NCI-H2081 treated with DMSO at 0.1 percent for 48 hours (cell line): ENCODE data around the gene APBB2.

Source experiments
- DNase-seq: peaks from one replicate; lab custom pipeline; 2025; lab: John Stamatoyannopoulos, UW

The APBB2 gene

DNA sequence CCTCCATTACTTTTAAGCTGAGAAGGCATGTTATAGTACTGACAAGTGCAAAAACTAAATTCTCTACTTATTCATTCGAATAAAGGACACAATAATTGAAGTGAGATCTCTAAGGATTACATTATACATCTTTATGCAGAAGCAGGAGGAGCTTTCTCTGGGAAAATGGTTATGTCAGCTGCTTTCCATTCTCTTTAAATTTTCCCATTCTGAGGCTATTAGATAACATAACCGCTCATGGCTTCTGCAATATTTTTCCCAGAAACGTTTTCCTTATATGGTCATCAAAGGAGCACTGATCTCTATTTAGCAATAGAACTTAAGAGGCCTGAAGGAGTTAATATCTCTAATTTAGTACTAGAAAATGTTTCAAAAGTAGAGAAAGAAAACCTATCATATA, 243.0 kb downstream of the APBB2 start:
- no peak for DNase-seq

DNA sequence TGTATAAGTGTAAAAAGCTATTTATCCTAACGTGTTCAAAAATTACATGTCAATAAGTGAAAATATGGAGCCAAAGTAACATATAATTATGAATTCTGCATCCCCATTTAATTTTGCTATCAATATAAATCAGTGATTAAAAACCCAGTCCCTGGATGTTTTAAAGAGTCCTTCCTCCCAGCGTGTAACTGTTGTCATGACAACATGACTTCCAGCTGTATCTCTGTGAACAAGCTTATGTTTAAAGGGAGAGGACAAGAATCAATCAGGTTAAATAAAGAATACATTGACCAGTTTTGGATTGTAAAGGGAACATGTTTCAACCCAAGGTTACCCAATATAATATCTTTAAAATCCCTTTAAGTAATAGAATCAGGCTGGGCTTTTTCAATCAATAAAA, 244.8 kb downstream of the APBB2 start:
- DNase-seq, result no peak

DNA sequence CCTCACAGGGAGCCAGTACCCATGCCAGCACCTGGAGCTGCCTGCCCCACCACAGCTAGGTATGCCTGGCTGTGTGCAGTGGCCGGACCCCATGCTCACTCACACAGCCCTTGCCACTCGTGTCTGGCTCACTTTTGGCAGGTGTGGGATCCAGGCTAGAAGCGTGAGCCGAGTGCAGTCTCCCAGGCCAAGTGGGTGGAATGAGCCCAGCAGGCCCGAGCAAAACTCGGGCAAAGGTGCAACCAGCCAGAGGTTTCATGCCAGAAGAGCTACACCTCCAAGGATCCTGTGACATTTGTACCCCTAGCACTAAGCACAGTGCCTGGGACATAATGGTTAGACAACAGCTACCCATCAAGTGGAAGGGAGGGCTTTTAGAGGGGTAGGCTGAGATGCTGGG, 246.8 kb downstream of the APBB2 start:
- no peak for DNase-seq

DNA sequence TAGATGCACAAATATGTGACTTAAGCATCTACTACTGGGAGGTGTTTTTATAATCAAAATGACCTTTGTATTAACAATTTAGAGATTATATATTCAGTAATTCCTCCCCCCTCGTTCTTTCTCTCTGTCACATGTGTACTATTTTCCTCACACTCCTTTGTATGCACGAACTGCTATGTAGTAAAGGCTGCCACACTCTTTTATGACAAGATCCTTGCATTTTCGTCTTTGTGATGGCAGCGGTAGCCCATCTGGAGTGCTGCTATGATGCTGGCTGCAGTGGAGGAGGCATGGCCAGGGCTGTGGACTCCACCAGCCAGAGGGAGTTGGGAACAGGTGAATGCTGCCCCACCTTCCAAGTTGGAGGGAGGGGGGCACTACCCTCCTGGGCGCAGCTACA, 248.3 kb downstream of the APBB2 start:
- DNase-seq, result no peak

DNA sequence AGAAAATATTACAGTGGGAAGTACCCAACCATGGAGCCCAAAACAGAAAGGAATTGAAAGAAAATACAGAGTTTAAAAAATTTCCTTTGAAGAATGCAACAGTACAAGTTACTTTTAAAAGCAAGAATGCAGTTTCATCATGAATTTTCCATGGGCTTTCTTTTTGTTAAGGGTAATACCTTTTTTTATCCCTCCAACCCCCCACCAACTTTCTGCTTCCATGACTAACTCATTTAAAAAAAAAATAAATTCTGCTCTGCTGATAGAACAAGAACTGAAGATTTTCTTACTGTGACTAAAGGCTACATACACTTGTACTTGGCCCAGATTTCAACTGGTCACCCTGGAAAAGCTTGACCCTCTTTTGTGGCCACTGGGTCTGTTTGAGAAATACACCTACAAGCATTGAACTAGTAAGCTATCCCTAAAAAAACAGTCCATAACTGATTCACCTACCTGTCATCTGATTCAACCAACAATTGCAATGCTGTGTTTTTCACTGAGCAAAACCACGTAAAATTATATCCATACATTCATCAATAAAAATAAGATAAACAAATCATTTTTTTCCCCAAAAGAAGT, 250.4 kb downstream of the APBB2 start:
- no peak for DNase-seq

DNA sequence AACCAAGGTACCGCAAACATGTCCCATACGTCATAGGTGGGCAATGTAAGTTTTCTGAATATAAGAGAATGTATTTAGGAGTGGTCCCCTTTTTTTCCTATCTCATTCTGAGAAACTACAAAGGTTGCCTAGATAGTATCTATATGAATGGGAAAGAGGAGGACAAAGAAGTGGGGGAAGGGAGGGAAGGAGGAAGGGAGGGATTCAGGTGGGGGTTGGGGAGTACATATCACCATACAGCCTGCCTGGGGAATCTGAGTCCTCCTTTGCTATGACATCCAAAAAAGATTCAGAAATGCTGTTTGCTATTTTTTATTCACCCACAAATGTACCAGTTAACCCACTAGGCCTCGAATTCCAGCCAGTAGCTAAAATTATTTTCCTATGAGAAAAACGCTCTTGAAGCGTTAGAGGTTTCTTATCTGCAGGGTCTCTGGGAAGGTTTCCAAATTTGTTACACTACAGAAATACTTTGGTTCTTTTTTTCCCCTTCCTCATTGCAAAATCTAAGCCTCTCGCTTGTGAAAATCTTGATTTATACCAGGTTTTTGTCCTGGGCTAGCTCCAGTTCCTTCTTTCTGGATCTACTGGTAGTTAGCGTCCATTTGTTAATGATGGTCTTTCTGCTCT, 251.7 kb downstream of the APBB2 start:
- no peak for DNase-seq

DNA sequence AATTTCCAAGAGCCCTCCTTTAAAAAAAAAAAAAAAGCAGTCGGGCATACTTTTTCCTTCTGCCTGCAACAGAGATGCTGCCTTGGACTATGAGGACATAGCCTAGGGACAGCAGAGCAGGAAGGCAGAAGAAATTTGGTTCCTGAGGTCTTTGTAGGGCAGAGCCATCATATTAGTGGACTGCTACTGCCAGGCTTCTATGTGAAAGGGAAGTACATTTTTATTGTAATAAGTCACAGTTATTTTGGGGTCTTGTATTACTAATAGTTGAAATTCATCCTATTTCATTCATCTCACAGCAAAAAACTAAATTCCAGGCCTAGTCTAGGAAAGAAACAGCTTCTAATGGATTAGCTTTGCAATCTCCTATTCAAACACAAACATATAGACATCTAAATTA, 253.4 kb downstream of the APBB2 start:
- DNase-seq, result no peak

DNA sequence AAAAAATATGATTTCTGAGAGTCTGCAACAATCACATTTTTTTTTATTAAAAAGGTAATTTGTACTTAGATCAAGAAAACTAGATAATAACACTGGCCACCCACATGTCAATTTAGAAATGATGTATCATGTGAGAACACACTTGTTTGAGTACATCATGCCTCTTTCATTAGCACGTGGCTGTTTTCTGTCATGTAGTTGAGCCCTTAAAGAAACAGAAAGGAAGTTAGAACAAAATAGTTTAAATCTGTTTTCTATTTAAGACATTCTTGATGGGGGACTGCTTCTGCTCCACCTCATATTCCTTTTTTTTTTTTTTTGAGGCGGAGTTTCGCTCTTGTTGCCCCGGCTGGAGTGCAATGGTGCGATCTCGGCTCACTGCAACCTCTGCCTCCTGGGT, 257.1 kb downstream of the APBB2 start:
- DNase-seq, result no peak

DNA sequence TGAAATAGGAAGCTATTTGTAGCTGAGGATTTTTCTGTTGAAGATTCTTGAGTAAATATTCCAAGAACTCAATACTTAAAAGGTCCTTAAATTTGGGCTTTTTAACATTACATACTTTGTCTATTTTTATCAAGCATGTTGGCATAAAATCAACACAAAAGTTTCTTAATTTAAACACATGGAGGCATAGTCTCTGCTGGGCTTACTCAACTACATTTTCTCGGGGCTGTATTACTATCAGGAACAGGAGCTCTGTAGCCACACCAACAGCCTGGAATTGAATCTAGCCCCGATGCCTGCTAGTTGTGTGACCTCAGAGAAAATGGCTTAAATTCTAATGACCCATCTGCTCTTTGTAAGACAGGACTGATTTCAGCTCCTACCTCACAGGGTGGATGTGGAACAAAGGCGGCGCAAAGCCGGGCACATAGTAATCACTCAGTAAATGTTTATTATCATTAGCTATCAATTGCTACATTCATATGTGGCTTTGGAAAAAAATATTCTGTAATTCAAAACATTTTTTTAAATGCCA, 257.6 kb downstream of the APBB2 start:
- DNase-seq, result no peak

DNA sequence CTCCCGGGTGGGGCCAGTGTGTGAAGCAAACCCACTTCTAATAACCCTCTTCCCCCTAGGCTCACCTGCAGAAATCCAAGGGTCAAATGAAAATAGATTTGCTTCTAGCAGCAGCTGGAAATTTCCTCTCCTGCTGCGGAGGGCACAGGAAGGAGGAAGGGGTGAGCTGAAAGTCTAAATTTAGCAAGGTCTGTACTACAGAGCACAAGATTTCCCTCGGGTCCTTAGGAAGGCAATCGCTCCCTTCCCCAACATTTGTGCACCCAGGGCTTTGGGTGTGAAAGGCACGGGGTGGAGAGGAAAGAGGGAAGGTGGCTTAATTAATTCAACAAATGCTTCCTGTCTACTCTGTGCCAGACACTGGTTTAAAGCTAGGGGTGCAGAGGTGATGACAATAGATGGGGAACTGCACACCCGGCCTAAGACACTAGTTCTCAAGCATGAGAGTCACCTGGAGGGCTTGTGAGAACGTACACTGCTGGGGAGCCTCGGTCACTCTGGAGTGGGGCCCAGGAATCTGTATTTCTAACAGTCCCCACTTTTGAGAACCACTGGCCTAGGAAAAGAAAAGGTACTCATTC, 260.2 kb downstream of the APBB2 start:
- DNase-seq, result no peak

DNA sequence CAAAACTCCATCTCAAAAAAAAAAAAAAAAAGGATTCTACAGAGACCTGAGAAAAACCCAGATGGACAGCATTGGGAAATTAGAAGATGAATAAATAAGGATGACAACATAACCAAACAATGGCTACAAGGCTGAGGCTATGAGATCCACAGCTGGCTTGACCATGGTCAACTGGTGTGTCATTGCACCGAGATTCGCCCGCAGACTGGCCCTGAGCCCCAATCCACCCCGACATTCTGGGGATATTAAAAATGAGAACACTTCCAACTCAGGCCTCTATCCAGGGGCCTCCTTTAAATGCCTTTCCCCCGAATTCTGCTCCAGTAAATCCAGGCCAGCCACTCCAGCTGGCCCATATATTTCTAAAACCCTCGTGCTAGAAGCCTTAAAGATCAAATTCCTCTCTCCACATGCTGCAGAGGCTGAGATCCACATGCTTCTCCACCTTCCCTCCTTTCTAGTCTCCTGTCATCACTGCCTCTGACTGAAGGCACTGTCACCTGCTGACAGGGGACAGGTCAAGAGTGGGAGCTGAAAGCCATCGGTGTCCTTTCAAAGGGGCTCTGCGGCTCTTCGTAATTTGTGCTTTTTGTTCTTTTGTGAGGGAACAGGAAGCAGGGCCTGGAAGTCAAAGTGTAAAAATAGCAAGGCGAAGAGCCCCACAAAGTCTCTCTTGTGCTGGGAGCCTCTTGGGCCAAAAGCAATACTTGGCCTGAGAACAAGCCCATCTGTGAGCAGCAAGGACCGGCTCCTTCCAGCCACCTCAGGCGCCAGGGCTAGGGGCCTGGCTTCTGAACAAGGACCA, 260.9 kb downstream of the APBB2 start:
- DNase-seq, result no peak

DNA sequence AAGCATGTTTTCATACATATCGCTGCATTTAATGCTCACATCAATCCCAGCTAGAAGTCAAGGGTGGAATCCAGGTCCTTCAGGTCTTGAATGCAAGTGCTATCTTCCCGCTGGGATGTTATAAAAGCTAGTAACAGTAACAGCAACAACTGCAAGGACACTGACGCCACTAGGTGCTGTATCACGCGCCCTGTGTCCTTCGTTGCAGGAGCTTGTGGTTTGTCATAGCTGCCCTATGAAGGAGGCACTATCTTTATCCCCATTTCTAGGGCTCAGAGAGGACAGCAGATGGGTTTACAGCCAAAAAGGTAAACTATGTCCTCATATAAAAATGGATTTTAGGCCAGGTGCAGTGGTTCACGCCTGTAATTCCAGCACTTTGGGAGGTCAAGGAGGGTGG, 261.7 kb downstream of the APBB2 start:
- no peak for DNase-seq

DNA sequence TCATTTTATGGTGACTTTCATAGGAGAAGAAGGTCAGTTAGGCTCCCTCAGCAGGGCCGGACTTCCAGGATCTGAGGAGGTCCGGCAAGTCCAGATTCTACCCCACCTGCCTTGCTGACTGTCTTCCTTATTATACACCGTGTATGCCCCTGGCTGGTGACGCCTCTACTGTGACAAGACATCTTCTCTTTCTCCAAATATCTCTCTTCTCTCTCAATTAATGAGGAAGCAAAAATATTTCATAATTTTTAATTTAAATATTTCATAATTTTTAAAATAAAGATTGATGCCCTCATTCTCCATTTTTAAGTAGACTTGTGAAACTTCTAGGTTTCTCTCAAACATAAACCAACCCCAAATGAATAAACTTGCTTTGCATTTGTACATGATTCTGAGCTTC, 262.1 kb downstream of the APBB2 start:
- no peak for DNase-seq

DNA sequence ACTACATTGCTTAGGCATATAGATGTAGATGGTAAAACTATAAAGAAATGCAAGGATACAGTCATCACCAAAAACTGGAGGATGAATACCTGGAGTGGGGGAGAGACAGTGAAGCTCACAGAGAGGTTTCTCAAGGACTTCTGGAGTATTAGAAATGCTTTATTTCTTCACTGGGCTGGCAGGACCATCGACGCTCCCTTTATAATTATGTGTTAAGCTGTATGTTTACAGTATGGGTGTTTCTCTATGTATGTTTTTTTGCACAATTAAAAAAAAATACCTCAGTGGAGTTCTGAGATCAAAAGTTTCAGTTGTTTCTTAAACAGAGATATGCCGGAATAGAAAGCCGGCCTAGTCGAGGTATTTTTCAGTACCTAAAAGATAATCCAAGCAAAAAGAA, 263.3 kb downstream of the APBB2 start:
- no peak for DNase-seq

DNA sequence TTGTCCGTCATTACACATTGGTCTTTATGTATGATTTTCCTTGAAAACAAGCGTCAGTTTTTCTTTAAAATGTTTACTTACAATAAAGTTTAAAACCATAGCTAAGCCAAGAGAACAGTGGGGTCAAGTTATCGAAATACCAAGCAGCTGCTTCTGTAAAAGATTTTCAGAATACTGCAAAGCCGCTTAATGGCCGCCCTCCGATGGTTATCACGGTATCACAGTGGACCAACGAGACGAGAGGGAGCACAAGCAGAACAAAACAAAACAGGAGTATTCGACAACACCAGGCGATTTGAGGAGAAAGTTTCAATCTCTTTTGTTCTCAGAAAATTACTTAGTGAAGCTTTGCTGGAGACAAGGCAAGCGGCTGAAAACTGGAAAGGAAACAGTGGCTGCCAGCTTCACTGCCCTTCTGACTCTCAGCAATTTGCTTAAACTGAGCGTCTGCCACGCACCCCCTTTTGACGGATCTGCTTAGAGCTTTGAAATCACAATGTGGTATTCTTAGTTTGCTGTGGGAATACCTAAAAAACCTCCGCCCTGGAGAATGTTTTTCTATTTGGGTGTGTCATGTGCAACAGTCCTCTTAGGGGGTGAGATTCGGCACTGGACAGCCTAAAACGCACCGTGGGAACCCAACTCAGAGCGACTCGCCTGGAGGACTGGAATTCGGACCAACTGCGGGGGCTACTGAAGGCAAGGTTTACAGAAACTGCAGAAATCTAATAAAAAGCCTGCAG, 264.8 kb downstream of the APBB2 start:
- DNase-seq, result no peak

DNA sequence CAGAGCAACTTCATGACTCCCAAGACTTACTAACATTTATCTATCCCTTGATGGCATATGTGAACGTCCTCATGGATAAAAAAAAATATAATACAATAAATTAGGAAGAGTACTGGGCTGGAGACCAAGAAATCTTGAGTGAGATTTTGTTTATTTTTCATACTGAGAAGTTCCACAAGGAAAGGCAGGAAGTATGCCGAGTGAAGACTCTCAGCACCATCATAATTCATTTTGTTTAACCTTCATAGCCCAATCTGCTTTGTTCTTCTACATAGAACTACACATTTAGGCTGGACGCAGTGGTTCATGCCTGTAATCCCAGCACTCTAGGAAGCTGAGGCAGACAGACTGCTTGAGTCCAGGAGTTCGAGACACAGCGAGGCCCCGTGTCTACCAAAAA, 266.3 kb downstream of the APBB2 start:
- DNase-seq, result no peak

DNA sequence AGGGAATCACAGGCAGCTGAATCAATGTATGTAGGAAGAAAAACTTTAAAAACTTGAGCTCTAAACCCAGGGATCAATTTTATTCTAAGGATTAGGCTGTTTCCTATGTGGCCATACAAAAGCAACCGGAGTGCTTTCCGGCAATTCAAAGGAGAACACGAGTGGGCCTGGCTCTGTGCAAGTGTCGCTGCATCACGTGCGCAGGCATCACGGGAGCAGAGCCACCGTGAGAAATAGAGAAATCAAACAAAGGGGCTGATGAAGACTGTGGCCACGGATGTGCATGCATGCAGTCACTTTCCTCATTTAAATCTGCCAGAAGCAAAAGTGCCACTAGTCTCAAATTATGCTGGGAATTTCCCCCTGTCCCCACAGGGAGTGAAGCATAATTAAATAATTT, 267.7 kb downstream of the APBB2 start:
- DNase-seq, result no peak

DNA sequence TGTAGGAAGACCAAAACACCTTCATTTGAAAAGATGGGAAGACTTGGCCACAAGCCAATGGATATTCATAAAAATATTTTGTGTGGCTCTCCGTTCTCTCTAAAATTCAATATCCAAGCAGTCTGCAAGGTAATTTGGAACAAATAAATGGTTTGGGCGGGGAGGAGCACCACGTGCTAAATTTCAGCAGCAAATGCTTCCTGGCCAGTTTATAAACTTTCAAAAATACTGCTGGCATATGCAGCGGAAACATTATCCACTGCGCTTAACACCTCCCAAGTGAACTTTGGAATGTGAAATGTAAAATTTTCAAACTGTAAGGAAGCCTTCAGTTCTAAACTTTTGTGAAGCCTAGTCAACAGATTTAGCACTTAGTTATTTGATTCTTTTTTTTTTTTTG, 273.6 kb downstream of the APBB2 start:
- DNase-seq, result no peak

DNA sequence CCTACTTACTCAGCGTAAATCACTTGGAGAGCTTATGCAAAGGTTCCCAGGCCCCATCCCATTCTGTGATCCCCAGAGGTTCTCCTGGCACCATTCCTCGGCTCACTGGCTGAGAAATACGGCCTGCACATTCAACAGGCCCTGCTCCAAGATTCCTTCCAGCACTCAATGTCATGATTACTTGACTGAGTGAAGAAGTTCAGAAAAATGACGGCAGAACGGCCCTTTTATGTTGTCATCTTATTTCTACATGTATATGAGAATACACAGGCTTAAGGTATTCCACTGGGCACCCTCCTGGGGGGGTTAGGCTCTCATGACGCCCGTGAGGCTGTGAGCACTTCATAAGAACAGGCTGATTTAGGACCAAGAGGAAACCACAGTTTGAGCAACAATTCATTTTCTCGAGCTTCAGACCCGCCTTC, 274.0 kb downstream of the APBB2 start:
- DNase-seq, result no peak

DNA sequence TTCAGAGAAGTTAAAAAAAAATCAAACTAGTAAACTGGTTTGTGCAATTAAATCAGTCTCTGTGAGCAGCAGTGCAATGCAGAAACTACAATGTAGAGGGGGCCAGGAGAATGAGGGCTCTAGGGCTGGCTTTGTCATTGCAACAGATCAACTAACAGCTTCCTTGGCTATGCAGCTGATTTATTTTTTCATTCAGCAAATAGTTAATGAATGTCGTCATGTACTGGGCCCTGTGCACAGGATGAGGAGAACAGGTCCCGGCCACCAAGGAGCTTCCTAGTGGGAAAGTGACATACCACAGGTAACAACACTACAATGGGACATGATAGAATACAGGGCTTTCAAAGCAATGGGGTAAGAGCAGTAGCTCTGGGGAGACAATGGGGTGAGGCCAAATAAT, 274.5 kb downstream of the APBB2 start:
- DNase-seq, result no peak

DNA sequence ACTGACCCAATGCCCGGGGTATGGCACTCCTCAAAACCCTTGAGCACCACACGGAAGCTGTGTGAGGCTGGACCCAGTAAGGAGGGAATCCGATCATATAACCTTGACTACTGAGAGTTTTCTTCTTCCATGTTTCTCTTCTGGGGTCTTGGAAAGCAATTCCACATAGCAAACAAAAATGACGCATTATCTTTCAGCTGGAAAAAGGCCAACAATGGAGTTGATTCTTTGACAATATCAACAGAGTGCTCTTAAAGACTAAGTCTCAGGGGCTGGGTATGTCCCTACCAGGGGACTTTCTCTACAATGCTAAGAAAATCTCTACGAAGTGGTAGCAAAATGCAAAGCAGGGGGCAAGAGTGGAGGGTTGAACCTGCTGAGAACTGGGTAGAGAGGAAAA, 276.0 kb downstream of the APBB2 start:
- DNase-seq, result no peak

DNA sequence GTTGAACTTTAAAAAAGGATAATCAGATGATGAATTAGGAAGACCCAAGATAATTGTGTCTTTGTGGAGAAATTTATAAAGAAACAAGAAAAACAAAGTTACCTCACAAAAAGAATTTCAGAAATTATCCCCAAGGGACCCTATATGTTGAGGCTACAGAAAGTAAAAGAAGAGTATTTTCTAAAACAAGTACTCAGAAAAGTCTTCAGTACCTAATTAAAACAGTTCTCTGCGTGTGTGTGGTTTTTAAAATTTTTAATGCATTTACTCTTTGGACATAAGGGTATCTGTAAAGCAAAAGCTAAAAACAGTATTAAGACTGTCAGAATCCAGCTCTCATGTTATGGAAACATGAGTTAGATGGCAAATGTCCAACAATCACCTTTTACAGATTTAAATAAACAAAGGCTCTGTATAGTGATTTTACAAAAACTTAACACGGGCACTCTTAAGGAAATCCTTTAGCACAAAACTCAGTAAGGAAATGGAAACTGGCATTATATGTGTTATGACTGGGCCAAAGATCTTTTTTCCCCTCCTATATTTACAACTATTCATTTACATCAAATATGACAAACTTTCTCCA, 277.1 kb downstream of the APBB2 start:
- DNase-seq, result no peak
